ENCODE measurements around the gene MAMSTR.
"Not testable (repeated sequence)": the region's sequence is repeated elsewhere in the genome, so short reads cannot be mapped to it uniquely, and the experiment has no call there.

Gene MAMSTR

GRCh38 chr19:48719263-48720171, at the start of gene MAMSTR:
Gene MAMSTR, minus strand, starts transcription at chr19:48719725. Its CDS starts 694 bp downstream, at chr19:48719031.
- DNase-seq = no peak

GRCh38 chr19:48768994-48769713, 49.6 kb upstream of the MAMSTR start:
- DNase-seq = no peak

GRCh38 chr19:48768171-48768753, 48.7 kb upstream of the MAMSTR start:
- not testable (repeated sequence) for DNase-seq

GRCh38 chr19:48765816-48766215, 46.3 kb upstream of the MAMSTR start:
- DNase-seq = not testable (repeated sequence)

- DNase-seq = no peak
Measured at GRCh38 chr19:48760504-48761205, 41.1 kb upstream of the MAMSTR start.

- DNase-seq = no peak
Measured at GRCh38 chr19:48757741-48758144, 38.2 kb upstream of the MAMSTR start.

GRCh38 chr19:48757089-48757675, 37.7 kb upstream of the MAMSTR start:
- DNase-seq = no peak

- no peak for DNase-seq
Measured at GRCh38 chr19:48756686-48757085, 37.2 kb upstream of the MAMSTR start.

- DNase-seq = no peak
Measured at GRCh38 chr19:48756212-48756611, 36.7 kb upstream of the MAMSTR start.

GRCh38 chr19:48755787-48756186, 36.3 kb upstream of the MAMSTR start:
- no peak for DNase-seq

- no peak for DNase-seq
Measured at GRCh38 chr19:48755084-48755641, 35.6 kb upstream of the MAMSTR start, which contains the start of gene FGF21. Gene FGF21, plus strand, starts transcription at chr19:48755524. Its CDS starts 713 bp downstream, at chr19:48756237.

GRCh38 chr19:48752496-48753365, 33.2 kb upstream of the MAMSTR start, which contains the start of gene FUT1:
Gene FUT1, minus strand, starts transcription at chr19:48752641. Its CDS starts 1,360 bp downstream, at chr19:48751281.
- no peak for DNase-seq

- DNase-seq = no peak
Measured at GRCh38 chr19:48751845-48752495, 32.4 kb upstream of the MAMSTR start.

- DNase-seq = no peak
Measured at GRCh38 chr19:48750771-48751504, 31.4 kb upstream of the MAMSTR start.

GRCh38 chr19:48750351-48750750, 30.8 kb upstream of the MAMSTR start:
- DNase-seq = no peak

- DNase-seq = no peak
Measured at GRCh38 chr19:48749571-48750198, 30.2 kb upstream of the MAMSTR start.

GRCh38 chr19:48746738-48747575, 27.4 kb upstream of the MAMSTR start, which contains the start of gene IZUMO1:
Gene IZUMO1, minus strand, starts transcription at chr19:48746909. Its CDS starts 1,050 bp downstream, at chr19:48745859.
- DNase-seq = peak; percentile 62

GRCh38 chr19:48746110-48746509, 26.6 kb upstream of the MAMSTR start:
- no peak for DNase-seq

Data from midbrain (tissue), 1 donor.